GM15510 (cell line): ENCODE measurements around the gene DCT.

Source experiments
- POLR2A ChIP-seq: IDR thresholded peaks from 3 replicates; pipeline ENCODE4 v1.6.1; 2011; ENCODE audit warnings: borderline replicate concordance; ENCODE audit not compliant: insufficient read length; ENCODE audit errors: extremely low read depth

Gene DCT

GRCh38 chr13:94470126-94470525 lies 9.4 kb downstream of the DCT start:
- no peak for TF ChIP-seq POLR2A

GRCh38 chr13:94464771-94465170 lies 14.7 kb downstream of the DCT start:
- TF ChIP-seq POLR2A: no peak

DNA sequence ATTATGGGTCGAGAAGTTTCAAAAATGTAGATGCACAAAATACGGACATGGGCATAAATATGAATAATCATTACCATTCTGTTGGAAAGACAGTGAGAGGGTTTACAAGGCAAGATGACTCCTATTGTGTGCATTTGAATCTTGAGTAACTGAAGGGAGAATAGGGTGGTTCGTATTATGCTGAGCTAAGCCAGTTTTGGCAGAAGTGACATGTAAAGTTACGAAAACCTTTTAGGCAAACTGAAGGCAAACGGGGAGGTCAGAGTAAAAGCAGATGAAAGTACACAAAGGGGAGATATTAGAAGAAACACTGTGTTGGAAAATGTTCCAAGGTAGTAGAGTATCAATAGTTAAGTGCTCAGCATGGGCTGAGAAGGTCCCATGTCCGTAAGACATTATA lies 16.8 kb downstream of the DCT start:
- TF ChIP-seq POLR2A: no peak

- no peak for TF ChIP-seq POLR2A
Measured at GRCh38 chr13:94459116-94459515, 20.4 kb downstream of the DCT start.

DNA sequence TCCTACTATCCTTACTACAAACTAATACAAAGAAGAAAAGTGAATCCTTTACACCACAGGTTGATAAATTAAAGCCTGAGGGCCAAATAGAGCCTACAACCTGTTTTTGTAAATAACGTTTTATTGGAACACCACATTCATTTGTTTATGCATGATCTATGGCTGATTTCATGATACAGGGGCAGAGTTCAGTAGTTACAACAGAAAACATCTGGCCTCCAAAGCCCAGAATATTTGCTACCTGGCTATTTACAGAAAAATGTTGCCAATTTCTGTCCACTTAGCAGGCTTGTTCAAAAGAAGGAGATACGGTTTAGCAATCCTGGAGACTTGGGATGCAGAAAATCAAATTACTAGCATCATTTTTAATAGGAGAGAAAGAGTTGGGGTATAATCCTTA lies 24.1 kb downstream of the DCT start:
- no peak for TF ChIP-seq POLR2A

DNA sequence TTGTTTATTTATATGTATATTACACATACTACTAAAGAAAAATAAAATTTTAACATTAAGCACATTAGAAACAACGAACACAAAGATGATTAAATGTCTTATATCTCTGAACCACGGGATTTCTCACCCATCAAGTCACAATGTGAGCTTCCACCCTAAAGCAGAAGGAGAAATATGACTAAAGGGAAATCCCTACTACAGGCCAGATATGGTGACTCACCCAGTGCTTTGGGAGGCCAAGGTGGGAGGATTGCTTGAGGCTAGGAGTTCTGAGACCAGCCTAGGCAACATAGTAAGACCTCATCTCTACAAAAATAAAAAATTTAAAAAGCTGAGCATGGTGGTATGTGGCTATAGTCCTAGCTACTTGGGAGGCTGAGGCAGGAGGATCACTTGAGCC lies 24.6 kb downstream of the DCT start:
- TF ChIP-seq POLR2A: no peak

DNA sequence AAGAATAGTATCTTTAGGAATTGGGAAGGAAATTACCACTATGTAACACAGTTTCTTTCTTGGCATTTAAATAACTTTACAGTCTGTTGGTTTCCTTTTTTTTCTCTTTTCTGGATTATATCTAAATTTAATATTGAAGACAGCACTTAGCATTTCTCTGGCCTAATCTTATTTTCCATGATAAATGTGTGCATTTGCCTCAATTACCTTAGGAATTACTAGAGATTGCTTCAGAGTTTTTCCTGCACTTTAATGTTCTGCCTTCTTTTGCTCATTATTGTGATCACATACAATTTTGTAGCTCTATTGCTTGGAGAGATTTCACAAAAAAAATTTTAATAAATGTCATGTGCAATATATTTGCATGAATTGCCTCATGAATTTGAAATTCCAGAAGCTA lies 25.1 kb downstream of the DCT start:
- no peak for TF ChIP-seq POLR2A

DNA sequence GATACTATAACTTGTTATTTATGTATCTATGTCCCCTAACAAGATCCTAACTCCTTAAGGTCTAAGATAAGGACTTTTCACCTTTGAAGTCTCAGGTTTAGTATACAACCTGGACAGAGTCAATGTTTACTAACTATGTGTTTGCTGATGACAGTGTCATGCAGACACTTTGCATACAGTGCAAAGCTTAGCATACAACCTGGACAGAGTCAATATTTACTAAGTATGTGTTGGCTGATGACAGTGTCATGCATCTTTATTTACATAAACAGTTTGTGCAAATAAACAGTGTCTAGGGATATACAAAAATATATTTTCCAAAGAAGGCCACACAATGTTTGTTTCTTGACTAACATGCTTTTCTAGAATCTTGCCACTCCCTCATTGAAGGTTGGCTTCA lies 34.7 kb downstream of the DCT start:
- TF ChIP-seq POLR2A: no peak

GRCh38 chr13:94435604-94436226 lies 43.8 kb downstream of the DCT start:
- no peak for TF ChIP-seq POLR2A

- TF ChIP-seq POLR2A: no peak
Measured at GRCh38 chr13:94433055-94433961, 46.2 kb downstream of the DCT start.

- TF ChIP-seq POLR2A: no peak
Measured at GRCh38 chr13:94431987-94432386, 47.5 kb downstream of the DCT start.

DNA sequence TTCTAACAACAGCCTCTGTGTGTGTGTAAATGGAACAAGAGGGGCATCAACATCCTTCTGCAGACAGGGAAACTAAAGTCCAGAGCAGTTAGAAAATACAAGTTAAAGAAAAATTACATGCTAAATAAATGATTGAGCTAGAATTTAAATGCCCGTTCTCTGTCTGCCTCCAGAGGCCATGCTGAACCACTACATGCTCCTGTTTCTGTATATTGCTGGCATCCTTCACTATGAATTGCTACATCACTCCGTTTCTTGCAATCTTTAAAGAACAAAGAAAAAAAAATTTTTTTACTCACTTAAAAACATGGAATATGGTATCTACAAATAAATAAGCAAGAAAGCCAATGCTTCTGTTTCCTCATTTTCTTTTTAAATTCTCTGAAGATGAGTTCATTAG lies 47.9 kb downstream of the DCT start:
- no peak for TF ChIP-seq POLR2A

- no peak for TF ChIP-seq POLR2A
Measured at GRCh38 chr13:94427313-94427953, 52.0 kb downstream of the DCT start.

DNA sequence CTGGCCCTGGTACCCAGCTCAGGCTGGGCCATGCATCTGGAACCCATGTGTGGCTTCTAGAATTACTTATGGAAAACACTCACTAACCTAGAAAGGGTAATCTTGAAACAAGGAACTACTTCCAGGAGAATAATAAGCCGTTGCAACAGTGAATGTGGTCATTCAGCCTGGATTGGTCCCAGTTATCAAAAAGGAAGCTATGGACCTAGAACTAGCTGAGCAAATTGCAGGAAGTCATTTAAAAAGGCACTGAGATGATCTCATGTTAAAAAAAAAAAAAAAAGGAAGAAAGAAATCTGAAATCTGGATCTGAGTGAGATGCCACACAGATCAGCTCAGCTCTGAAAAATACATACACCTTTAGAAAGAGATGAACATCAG lies 59.6 kb downstream of the DCT start:
- TF ChIP-seq POLR2A: no peak

GRCh38 chr13:94419304-94419924 lies 60.1 kb downstream of the DCT start:
- TF ChIP-seq POLR2A: no peak
